OCI-LY3 (cell line): ENCODE results near the gene SELENBP1.

Source experiments
- H2AFZ ChIP-seq: fragments of 200-600, 300-600 bp; shearing (Covaris generic); 2 replicates; pipeline ENCODE4 v1.6.0; 2014; ENCODE audit warnings: antibody characterized with exemption, low read depth, low read length
- H3K27ac ChIP-seq: fragments of 200-600, 300-600 bp; sonication (generic); 2 replicates; pipeline ENCODE4 v1.5.1; 2014; ENCODE audit warnings: mild to moderate bottlenecking, low read length, moderate library complexity, mixed read lengths
- H3K27me3 ChIP-seq: fragments of 200-600, 300-600 bp; sonication (generic); 2 replicates; pipeline ENCODE4 v1.6.1; 2014; ENCODE audit warnings: low read depth, low read length, mixed read lengths
- H3K36me3 ChIP-seq: fragments of 200-600, 300-600 bp; sonication (generic); replicated peaks from 2 replicates; pipeline ENCODE3; 2014; ENCODE audit warnings: low read depth, low read length, mixed read lengths
- H3K4me1 ChIP-seq: fragments of 300-600, 200-600 bp; sonication (generic); 2 replicates; pipeline ENCODE4 v1.6.1; 2014; ENCODE audit warnings: low read length, mixed read lengths
- H3K4me2 ChIP-seq: fragments of 200-600, 300-600 bp; sonication (generic); 2 replicates; pipeline ENCODE4 v1.6.1; 2014; ENCODE audit warnings: low read length, mixed read lengths
- H3K4me3 ChIP-seq: fragments of 300-600, 200-600 bp; sonication (generic); 2 replicates; pipeline ENCODE4 v1.5.1; 2014; ENCODE audit warnings: antibody characterized with exemption, mild to moderate bottlenecking, low read length, moderate library complexity
- H3K79me2 ChIP-seq: fragments of 300-600, 200-600 bp; shearing (Covaris generic); 2 replicates; pipeline ENCODE4 v1.6.1; 2014; ENCODE audit warnings: mild to moderate bottlenecking, low read length, mixed read lengths
- H3K9ac ChIP-seq: fragments of 300-600, 200-600 bp; shearing (Covaris generic); 2 replicates; pipeline ENCODE4 v1.6.0; 2014; ENCODE audit warnings: mild to moderate bottlenecking, low read length, moderate library complexity
- H3K9me3 ChIP-seq: fragments of 200-600, 300-600 bp; shearing (Covaris generic); 2 replicates; pipeline ENCODE4 v1.6.1; 2014; ENCODE audit warnings: low read length, mixed read lengths; ENCODE audit not compliant: insufficient read depth
- H4K20me1 ChIP-seq: fragments of 200-600, 300-600 bp; sonication (generic); 2 replicates; pipeline ENCODE4 v1.6.1; 2016; ENCODE audit warnings: low read length, mixed read lengths; ENCODE audit not compliant: insufficient read depth
- EZH2phosphoT487 ChIP-seq: fragments of 200-600 bp; shearing (Covaris generic); IDR thresholded peaks from 2 replicates; pipeline ENCODE4 v1.6.1; 2018; ENCODE audit warnings: antibody characterized with exemption, mixed run types, low read depth
- TF ChIP-seq, protein P1 (sequence below): fragments of 200-600, 300-600 bp; sonication (generic); IDR thresholded peaks from 2 replicates; pipeline ENCODE4 v1.5.1; 2014; ENCODE audit warnings: antibody characterized with exemption, low read length, low read depth

Gene SELENBP1

DNA sequence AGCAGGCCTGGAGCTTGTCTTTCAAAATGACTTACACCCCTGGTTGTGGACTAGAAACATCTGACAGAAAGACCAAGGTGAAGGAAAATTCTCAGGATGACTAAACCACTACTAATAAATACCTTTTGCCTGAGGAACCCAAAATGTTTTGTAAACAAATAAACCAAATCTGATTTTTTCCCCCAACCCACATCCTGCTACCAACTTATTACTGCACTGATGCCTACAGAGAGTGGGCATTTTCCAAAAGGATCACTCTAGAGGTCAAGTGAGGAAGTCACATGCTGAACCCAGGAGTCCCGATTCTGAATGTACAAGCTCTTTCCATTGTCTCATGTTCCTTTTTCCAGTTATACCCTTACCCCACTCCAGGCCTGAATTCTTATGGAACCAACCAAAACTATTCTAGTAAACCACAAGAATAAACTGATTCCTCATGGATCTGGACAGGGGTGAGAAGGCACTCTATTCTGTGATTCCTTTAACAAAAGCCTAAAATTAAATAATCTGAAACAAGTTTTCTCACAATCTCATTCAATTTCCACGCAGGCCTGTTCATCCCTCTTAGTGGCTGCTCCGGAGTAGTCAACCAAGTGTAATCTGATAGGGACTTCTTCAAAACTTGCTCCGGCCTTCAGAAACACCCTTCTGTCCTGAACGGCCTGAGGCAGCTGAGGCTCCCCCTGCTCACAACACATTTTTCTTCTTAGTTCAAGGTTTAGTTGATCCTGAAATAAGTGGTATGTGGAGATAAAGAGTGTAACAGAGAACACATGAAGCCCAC, 46.7 kb downstream of the SELENBP1 start:
- H3K4me2 ChIP-seq: peak overlapping the region; percentile 98
- peak overlapping the region; percentile 93 for H3K4me3 ChIP-seq
- H3K27ac ChIP-seq: no peak overlapping the region
- peak overlapping the region; percentile 84; the same call in 1 of the 2 replicates for H3K9ac ChIP-seq
- no peaks in the 10 kb centered on the region for H4K20me1 ChIP-seq
- peaks cover 39% of the 10 kb centered on the region for H3K79me2 ChIP-seq
- no peak overlapping the region for H2AFZ ChIP-seq
- H3K27me3 ChIP-seq: no peaks in the 10 kb centered on the region
- H3K9me3 ChIP-seq: no peaks in the 10 kb centered on the region
- peaks cover 20% of the 10 kb centered on the region for H3K4me1 ChIP-seq
- no peak for TF ChIP-seq EZH2phosphoT487
- TF ChIP-seq, protein P1, sequence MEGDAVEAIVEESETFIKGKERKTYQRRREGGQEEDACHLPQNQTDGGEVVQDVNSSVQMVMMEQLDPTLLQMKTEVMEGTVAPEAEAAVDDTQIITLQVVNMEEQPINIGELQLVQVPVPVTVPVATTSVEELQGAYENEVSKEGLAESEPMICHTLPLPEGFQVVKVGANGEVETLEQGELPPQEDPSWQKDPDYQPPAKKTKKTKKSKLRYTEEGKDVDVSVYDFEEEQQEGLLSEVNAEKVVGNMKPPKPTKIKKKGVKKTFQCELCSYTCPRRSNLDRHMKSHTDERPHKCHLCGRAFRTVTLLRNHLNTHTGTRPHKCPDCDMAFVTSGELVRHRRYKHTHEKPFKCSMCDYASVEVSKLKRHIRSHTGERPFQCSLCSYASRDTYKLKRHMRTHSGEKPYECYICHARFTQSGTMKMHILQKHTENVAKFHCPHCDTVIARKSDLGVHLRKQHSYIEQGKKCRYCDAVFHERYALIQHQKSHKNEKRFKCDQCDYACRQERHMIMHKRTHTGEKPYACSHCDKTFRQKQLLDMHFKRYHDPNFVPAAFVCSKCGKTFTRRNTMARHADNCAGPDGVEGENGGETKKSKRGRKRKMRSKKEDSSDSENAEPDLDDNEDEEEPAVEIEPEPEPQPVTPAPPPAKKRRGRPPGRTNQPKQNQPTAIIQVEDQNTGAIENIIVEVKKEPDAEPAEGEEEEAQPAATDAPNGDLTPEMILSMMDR: no peak
- peaks cover 29% of the 10 kb centered on the region for H3K36me3 ChIP-seq

DNA sequence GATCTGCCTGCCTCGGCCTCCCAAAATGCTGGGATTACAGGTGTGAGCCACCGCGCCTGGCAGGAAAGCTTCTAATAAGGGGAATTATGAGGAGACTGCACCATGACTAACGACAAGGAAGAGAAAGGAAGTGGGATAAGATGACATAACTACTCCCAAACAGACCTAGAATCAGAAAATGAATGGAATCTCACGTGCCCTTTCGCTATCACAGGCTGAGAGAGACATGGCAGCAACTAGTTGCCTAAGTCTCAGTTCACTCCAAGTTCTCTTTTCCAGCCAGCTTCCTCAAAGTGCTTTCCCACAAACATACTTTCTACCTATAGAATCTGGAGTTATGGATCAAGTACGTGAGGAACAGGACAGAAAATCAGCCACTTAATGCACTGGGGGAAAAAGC, 47.3 kb downstream of the SELENBP1 start:
- Histone ChIP-seq H3K4me1 (peaks cover 20% of the 10 kb centered on the region), H3K4me3 (no peak overlapping the region), H3K36me3 (peaks cover 33% of the 10 kb centered on the region), H3K9me3 (no peaks in the 10 kb centered on the region), H3K27ac (no peak overlapping the region), H3K79me2 (peaks cover 46% of the 10 kb centered on the region), H3K4me2 (0 out of 2 replicates have a peak overlapping the region, but pooled peaks have one; percentile 5), H3K9ac (no peak overlapping the region), H3K27me3 (no peaks in the 10 kb centered on the region), H2AFZ (no peak overlapping the region), H4K20me1 (no peaks in the 10 kb centered on the region)
- TF ChIP-seq, protein P1: no peak
- no peak for TF ChIP-seq EZH2phosphoT487

DNA sequence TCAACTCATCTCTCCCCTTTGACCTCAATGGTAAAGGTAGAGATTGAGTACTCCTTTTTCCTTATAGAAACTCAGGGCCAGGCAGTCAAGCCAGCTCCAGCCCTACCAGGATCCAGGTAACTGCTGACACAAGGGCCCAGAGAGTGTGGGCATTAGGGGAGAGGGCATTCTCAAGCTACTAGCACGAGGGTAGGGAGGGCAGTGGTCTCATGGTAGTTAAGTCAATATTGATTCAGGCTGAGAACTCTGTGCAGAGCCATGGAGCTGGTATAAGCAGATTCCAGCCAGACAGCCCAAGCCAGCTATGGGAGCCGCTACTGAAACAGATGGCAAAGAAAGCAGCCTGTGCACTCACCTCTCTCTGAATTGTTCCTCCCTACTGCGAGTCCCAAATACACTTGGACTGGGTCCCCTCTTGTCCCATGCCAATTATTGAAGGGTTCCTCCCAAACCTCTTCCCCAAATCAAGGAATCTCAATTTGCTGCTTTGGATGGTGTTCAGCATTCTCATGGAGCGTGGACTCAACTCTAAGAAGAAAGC, 48.0 kb downstream of the SELENBP1 start:
- H3K9me3 ChIP-seq: no peaks in the 10 kb centered on the region
- H3K4me3 ChIP-seq: no peak overlapping the region
- H2AFZ ChIP-seq: no peak overlapping the region
- no peak overlapping the region for H3K4me2 ChIP-seq
- H3K27ac ChIP-seq: no peak overlapping the region
- H3K27me3 ChIP-seq: no peaks in the 10 kb centered on the region
- peaks cover 36% of the 10 kb centered on the region for H3K36me3 ChIP-seq
- peaks cover 48% of the 10 kb centered on the region for H3K79me2 ChIP-seq
- no peak overlapping the region for H3K9ac ChIP-seq
- 0 out of 2 replicates have a peak, but pooled peaks cover 3% of the 10 kb centered on the region for H4K20me1 ChIP-seq
- H3K4me1 ChIP-seq: peaks cover 20% of the 10 kb centered on the region
- TF ChIP-seq, protein P1: no peak
- no peak for TF ChIP-seq EZH2phosphoT487

DNA sequence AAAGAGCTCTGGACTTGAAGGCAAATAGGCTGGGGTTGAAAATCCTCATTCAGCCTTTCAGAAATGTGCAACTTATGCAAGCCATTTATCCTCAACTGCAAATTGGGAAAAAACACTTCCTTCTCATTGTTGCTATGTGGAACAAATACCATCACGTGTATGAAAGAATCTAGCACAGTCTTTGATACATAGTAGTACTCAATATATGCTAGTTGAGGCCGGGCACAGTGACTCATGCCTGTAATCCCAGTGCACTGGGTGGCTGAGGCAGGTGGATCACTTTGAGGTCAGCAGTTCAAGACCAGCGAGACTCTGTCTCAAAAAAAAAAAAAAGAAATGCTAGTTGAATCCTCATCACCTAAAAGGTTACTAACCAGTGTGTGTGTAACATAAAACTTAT, 53.5 kb downstream of the SELENBP1 start:
- no peak overlapping the region for H3K4me3 ChIP-seq
- H3K36me3 ChIP-seq: peaks cover 51% of the 10 kb centered on the region
- no peak overlapping the region for H2AFZ ChIP-seq
- no peak overlapping the region for H3K9ac ChIP-seq
- no peaks in the 10 kb centered on the region for H3K27me3 ChIP-seq
- H3K27ac ChIP-seq: no peak overlapping the region
- no peaks in the 10 kb centered on the region for H3K9me3 ChIP-seq
- H3K4me1 ChIP-seq: no peaks in the 10 kb centered on the region
- H3K79me2 ChIP-seq: peaks cover 29% of the 10 kb centered on the region
- TF ChIP-seq, protein P1: no peak
- H3K4me2 ChIP-seq: no peak overlapping the region
- peaks cover 4% of the 10 kb centered on the region; the same call in 1 of the 2 replicates for H4K20me1 ChIP-seq
